HepG2 (cell line): ENCODE data around the gene PDYN. TPM values are rescaled to one million over a fixed set of nuclear protein-coding genes. Genes with fewer than 3 reads are reported as not detected.

Experiments
- ATRX ChIP-seq: sonication (generic); formaldehyde crosslinking; IDR thresholded peaks from 2 replicates; pipeline ENCODE4 v1.4.0; 2020; ENCODE audit warnings: missing genetic modification reagents, borderline replicate concordance
- HES4 ChIP-seq: sonication (generic); formaldehyde crosslinking; IDR thresholded peaks from 2 replicates; pipeline ENCODE4 v1.9.0; 2021; ENCODE audit warnings: mild to moderate bottlenecking, missing genetic modification reagents, borderline replicate concordance
- IKZF1 ChIP-seq: fragments of 450-650 bp; IDR thresholded peaks from 2 replicates; pipeline ENCODE4 v1.7.1; 2016
- IRF2 ChIP-seq: IDR thresholded peaks from 2 replicates; pipeline ENCODE4 v1.6.1; 2018; ENCODE audit warnings: missing genetic modification reagents, missing compliant biosample characterization
- NR3C1 ChIP-seq: sonication (generic); formaldehyde crosslinking; IDR thresholded peaks from 2 replicates; pipeline ENCODE4 v1.4.0; 2020; ENCODE audit warnings: missing genetic modification reagents
- PITX1 ChIP-seq: sonication (generic); formaldehyde crosslinking; IDR thresholded peaks from 2 replicates; pipeline ENCODE4 v1.5.1; 2020; ENCODE audit warnings: mild to moderate bottlenecking, missing genetic modification reagents
- YEATS2 ChIP-seq: sonication (generic); formaldehyde crosslinking; IDR thresholded peaks from 2 replicates; pipeline ENCODE4 v1.4.0; 2020; ENCODE audit warnings: missing genetic modification reagents, borderline replicate concordance
- ZNF619 ChIP-seq: sonication (generic); formaldehyde crosslinking; IDR thresholded peaks from 2 replicates; pipeline ENCODE4 v1.4.0; 2020; ENCODE audit warnings: mild to moderate bottlenecking, missing genetic modification reagents
- ZNF761 ChIP-seq: sonication (generic); formaldehyde crosslinking; conservative IDR thresholded peaks from 2 replicates; pipeline ENCODE4 v1.4.0; 2020; ENCODE audit warnings: mild to moderate bottlenecking, missing genetic modification reagents
- ZNF792 ChIP-seq: IDR thresholded peaks from 2 replicates; pipeline ENCODE4 v1.6.1; 2016
- polyA plus RNA-seq, 8 experiments: library from polyadenylated mRNA; depleted of rRNA in 3 of 8; stranded (reverse) in 7 of 8; unstranded in 1 of 8; fragments of >200 nt; fragmentation: Illumina TruSeq in 4 of 8; extraction: Trizol in 4 of 8; gene quantifications; 2 replicates each; pipeline versions ENCODE4 v1.2.1 to v1.2.3, GENCODE V29; 2011 to 2016; ENCODE audit warnings: low read depth in 4 of 8, missing spikeins in 1 of 8, mixed read lengths in 1 of 8; ENCODE audit not compliant: insufficient read depth in 1 of 8
- total RNA-seq, 5 experiments: library from RNA; depleted of rRNA; stranded (reverse); fragments of >200 nt; fragmentation: Illumina TruSeq; extraction: Trizol; gene quantifications; 2 replicates each; pipeline ENCODE4 v1.2.3, GENCODE V29; 2016; ENCODE audit warnings: low read depth in 1 of 5
- TF ChIP-seq, protein P1 (sequence below): IDR thresholded peaks from 2 replicates; pipeline ENCODE4 v1.6.1; 2016; ENCODE audit warnings: low read depth, missing genetic modification reagents, missing compliant biosample characterization
- TF ChIP-seq, protein P2 (sequence below): sonication (generic); formaldehyde crosslinking; IDR thresholded peaks from 2 replicates; pipeline ENCODE4 v1.4.0; 2020; ENCODE audit warnings: mild to moderate bottlenecking, missing genetic modification reagents, borderline replicate concordance
- TF ChIP-seq, protein P3 (sequence below): IDR thresholded peaks from 2 replicates; pipeline ENCODE4 v1.6.1; 2012; ENCODE audit warnings: inconsistent platforms

PDYN gene
- total and polyA plus RNA-seq, 2 of the 13 experiments (the other 11 are each of a cell fraction or from before 2014, with no cell fraction given), result not detected

DNA sequence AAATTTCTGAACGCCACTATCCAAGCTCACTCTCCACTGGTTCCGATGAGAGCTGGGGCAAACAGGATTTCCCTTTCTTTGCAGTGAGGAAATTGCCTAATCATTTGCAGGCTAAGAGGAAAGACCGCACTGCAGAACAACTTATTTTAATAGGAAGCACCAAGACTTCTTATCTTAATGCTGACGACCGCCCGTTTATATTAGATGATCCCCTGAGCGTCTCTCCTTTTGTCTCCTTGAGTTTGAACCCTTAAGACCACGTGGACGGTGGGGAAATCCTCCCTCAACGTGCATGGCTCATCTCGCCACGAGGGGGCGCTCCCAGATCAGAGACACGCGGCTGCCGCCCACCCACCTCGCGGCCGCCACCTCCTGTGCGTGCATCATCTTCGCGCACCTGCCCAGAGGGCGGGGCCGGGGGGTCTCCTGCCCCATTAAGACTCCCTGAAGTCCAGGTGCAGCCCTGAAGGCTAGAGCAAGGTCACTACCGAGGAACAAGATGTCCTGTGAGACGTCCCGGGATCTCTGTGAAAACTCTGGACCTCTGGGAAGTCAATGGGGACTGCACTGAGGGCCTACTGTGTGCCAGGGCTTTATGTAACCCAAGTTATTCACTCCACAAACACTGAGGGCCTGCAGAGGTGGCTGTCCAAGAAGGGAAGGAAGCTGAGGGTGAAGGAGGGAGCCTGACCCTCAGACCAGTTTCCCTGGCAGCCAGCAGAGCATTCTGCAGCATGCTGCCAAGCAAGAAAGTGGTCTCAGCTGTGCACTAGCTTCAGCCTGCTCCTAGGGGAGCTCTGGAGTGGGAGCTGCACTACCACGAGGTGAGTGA, 28.1 kb downstream of the PDYN start (continued):
- TF ChIP-seq, protein P1, sequence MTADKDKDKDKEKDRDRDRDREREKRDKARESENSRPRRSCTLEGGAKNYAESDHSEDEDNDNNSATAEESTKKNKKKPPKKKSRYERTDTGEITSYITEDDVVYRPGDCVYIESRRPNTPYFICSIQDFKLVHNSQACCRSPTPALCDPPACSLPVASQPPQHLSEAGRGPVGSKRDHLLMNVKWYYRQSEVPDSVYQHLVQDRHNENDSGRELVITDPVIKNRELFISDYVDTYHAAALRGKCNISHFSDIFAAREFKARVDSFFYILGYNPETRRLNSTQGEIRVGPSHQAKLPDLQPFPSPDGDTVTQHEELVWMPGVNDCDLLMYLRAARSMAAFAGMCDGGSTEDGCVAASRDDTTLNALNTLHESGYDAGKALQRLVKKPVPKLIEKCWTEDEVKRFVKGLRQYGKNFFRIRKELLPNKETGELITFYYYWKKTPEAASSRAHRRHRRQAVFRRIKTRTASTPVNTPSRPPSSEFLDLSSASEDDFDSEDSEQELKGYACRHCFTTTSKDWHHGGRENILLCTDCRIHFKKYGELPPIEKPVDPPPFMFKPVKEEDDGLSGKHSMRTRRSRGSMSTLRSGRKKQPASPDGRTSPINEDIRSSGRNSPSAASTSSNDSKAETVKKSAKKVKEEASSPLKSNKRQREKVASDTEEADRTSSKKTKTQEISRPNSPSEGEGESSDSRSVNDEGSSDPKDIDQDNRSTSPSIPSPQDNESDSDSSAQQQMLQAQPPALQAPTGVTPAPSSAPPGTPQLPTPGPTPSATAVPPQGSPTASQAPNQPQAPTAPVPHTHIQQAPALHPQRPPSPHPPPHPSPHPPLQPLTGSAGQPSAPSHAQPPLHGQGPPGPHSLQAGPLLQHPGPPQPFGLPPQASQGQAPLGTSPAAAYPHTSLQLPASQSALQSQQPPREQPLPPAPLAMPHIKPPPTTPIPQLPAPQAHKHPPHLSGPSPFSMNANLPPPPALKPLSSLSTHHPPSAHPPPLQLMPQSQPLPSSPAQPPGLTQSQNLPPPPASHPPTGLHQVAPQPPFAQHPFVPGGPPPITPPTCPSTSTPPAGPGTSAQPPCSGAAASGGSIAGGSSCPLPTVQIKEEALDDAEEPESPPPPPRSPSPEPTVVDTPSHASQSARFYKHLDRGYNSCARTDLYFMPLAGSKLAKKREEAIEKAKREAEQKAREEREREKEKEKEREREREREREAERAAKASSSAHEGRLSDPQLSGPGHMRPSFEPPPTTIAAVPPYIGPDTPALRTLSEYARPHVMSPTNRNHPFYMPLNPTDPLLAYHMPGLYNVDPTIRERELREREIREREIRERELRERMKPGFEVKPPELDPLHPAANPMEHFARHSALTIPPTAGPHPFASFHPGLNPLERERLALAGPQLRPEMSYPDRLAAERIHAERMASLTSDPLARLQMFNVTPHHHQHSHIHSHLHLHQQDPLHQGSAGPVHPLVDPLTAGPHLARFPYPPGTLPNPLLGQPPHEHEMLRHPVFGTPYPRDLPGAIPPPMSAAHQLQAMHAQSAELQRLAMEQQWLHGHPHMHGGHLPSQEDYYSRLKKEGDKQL (CRISPR knock-in tag), result no peak
- no peak for TF ChIP-seq ZNF761 (CRISPR knock-in tag)
- TF ChIP-seq HES4, result no peak
- TF ChIP-seq YEATS2 (CRISPR knock-in tag), result no peak
- TF ChIP-seq IRF2 (CRISPR knock-in tag), result peak; percentile 63; the same call in 1 of the 2 replicates
- TF ChIP-seq NR3C1 (CRISPR knock-in tag), result no peak
- TF ChIP-seq PITX1, result peak; percentile 68; the same call in 1 of the 2 replicates
- no peak for TF ChIP-seq IKZF1
- peak; percentile 41; the same call in 1 of the 2 replicates for TF ChIP-seq ZNF792 (CRISPR knock-in tag)
- TF ChIP-seq ZNF619 (CRISPR knock-in tag), result no peak
- no peak for TF ChIP-seq ATRX (CRISPR knock-in tag)
- TF ChIP-seq, protein P2, sequence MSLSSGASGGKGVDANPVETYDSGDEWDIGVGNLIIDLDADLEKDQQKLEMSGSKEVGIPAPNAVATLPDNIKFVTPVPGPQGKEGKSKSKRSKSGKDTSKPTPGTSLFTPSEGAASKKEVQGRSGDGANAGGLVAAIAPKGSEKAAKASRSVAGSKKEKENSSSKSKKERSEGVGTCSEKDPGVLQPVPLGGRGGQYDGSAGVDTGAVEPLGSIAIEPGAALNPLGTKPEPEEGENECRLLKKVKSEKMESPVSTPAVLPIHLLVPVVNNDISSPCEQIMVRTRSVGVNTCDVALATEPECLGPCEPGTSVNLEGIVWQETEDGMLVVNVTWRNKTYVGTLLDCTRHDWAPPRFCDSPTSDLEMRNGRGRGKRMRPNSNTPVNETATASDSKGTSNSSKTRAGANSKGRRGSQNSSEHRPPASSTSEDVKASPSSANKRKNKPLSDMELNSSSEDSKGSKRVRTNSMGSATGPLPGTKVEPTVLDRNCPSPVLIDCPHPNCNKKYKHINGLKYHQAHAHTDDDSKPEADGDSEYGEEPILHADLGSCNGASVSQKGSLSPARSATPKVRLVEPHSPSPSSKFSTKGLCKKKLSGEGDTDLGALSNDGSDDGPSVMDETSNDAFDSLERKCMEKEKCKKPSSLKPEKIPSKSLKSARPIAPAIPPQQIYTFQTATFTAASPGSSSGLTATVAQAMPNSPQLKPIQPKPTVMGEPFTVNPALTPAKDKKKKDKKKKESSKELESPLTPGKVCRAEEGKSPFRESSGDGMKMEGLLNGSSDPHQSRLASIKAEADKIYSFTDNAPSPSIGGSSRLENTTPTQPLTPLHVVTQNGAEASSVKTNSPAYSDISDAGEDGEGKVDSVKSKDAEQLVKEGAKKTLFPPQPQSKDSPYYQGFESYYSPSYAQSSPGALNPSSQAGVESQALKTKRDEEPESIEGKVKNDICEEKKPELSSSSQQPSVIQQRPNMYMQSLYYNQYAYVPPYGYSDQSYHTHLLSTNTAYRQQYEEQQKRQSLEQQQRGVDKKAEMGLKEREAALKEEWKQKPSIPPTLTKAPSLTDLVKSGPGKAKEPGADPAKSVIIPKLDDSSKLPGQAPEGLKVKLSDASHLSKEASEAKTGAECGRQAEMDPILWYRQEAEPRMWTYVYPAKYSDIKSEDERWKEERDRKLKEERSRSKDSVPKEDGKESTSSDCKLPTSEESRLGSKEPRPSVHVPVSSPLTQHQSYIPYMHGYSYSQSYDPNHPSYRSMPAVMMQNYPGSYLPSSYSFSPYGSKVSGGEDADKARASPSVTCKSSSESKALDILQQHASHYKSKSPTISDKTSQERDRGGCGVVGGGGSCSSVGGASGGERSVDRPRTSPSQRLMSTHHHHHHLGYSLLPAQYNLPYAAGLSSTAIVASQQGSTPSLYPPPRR, result no peak
- TF ChIP-seq, protein P3, sequence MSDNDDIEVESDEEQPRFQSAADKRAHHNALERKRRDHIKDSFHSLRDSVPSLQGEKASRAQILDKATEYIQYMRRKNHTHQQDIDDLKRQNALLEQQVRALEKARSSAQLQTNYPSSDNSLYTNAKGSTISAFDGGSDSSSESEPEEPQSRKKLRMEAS, result peak; percentile 90
